Measurements from ENCODE around the gene PLCB1. TPM values are rescaled to one million over a fixed set of nuclear protein-coding genes. Genes with fewer than 3 reads are reported as not detected.

Gene PLCB1
- total and polyA plus RNA-seq, 2 of the 4 experiments (the other 2 are of a cell fraction): 5.6 to 16.1 TPM

DNA sequence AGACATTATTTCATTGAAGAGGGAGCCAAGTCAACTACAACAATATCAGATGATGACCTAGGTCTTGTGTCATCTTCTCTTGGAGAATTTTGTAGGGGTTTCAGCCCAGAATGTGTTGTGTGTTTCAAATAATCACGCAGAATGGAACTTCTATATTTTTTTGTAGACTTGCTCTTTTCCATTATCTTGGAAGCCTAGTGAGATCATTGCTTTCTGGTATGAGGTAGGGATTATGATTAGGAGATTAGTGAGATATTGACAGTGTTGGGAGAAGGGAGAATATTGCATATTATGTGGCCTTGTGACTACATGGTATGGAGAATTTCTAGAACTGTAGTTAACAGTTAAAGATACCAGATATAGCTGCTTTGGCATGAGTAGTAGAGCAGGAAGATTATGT lies 513.3 kb downstream of the PLCB1 start:
- no peak overlapping the region for H2AK5ac ChIP-seq (ENCODE audit: low read depth, low read length)
- no peaks in the 10 kb centered on the region; a peak in 1 of 4 replicates for H3K79me1 ChIP-seq (ENCODE audit: low read depth in 1 of 2, low read length in 2 of 2)
- ATAC-seq (ENCODE audit: low read depth) (no peak), DNase-seq (no peak)
- no peaks in the 10 kb centered on the region for H3K27me3 ChIP-seq (ENCODE audit: control insufficient read depth, insufficient read depth, low read length)
- TF ChIP-seq, protein P1, sequence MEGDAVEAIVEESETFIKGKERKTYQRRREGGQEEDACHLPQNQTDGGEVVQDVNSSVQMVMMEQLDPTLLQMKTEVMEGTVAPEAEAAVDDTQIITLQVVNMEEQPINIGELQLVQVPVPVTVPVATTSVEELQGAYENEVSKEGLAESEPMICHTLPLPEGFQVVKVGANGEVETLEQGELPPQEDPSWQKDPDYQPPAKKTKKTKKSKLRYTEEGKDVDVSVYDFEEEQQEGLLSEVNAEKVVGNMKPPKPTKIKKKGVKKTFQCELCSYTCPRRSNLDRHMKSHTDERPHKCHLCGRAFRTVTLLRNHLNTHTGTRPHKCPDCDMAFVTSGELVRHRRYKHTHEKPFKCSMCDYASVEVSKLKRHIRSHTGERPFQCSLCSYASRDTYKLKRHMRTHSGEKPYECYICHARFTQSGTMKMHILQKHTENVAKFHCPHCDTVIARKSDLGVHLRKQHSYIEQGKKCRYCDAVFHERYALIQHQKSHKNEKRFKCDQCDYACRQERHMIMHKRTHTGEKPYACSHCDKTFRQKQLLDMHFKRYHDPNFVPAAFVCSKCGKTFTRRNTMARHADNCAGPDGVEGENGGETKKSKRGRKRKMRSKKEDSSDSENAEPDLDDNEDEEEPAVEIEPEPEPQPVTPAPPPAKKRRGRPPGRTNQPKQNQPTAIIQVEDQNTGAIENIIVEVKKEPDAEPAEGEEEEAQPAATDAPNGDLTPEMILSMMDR (conservative IDR thresholded peaks at IDR 0.05; ENCODE audit: low read depth, low read length): no peak
- TF ChIP-seq MXI1 (IDR thresholded peaks at IDR 0.05; ENCODE audit: borderline replicate concordance, low read depth, low read length) (no peak), CHD1 (IDR thresholded peaks at IDR 0.05; ENCODE audit: low read depth, low read length) (no peak), CEBPB (IDR thresholded peaks at IDR 0.05; ENCODE audit: low read depth, low read length) (no peak), BHLHE40 (IDR thresholded peaks at IDR 0.05; ENCODE audit: low read depth, low read length) (no peak), RAD21 (IDR thresholded peaks at IDR 0.05; ENCODE audit: low read length) (no peak), FOS (IDR thresholded peaks at IDR 0.05; ENCODE audit: low read depth, low read length) (no peak), MAFK (IDR thresholded peaks at IDR 0.05; ENCODE audit: low read depth, low read length) (no peak), MAZ (IDR thresholded peaks at IDR 0.05; ENCODE audit: borderline replicate concordance, low read depth, low read length) (no peak), POLR2A (IDR thresholded peaks at IDR 0.05; ENCODE audit: low read depth, low read length) (no peak), RCOR1 (IDR thresholded peaks at IDR 0.05; ENCODE audit: insufficient replicate concordance, low read length) (no peak), SMC3 (IDR thresholded peaks at IDR 0.05; ENCODE audit: low read depth, low read length) (no peak), NFE2L2 (IDR thresholded peaks at IDR 0.05; ENCODE audit: low read depth, low read length) (no peak), RFX5 (IDR thresholded peaks at IDR 0.05; ENCODE audit: low read depth, low read length) (no peak)
- TF ChIP-seq, protein P2, sequence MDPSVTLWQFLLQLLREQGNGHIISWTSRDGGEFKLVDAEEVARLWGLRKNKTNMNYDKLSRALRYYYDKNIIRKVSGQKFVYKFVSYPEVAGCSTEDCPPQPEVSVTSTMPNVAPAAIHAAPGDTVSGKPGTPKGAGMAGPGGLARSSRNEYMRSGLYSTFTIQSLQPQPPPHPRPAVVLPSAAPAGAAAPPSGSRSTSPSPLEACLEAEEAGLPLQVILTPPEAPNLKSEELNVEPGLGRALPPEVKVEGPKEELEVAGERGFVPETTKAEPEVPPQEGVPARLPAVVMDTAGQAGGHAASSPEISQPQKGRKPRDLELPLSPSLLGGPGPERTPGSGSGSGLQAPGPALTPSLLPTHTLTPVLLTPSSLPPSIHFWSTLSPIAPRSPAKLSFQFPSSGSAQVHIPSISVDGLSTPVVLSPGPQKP (IDR thresholded peaks at IDR 0.05; ENCODE audit: borderline replicate concordance, low read depth, low read length): no peak
- TF ChIP-seq, protein P3, sequence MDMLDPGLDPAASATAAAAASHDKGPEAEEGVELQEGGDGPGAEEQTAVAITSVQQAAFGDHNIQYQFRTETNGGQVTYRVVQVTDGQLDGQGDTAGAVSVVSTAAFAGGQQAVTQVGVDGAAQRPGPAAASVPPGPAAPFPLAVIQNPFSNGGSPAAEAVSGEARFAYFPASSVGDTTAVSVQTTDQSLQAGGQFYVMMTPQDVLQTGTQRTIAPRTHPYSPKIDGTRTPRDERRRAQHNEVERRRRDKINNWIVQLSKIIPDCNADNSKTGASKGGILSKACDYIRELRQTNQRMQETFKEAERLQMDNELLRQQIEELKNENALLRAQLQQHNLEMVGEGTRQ (IDR thresholded peaks at IDR 0.05; ENCODE audit: low read depth, low read length): no peak
- CTCF ChIA-PET: no interaction called here
- no peaks in the 10 kb centered on the region for H3K9me1 ChIP-seq (ENCODE audit: insufficient read depth, low read length)
- H3K4ac ChIP-seq (ENCODE audit: low read depth, low read length): no peak overlapping the region
- no peak overlapping the region for H3K23ac ChIP-seq (ENCODE audit: low read depth, low read length)
- H4K91ac ChIP-seq (ENCODE audit: insufficient read depth, low read depth, low read length): no peak overlapping the region
- no peaks in the 10 kb centered on the region for H3K36me3 ChIP-seq (ENCODE audit: control insufficient read depth, insufficient read depth, low read length)
- no peak overlapping the region for H3K4me2 ChIP-seq (ENCODE audit: low read depth, low read length)
- no peak overlapping the region for H3K56ac ChIP-seq (ENCODE audit: extremely low read depth, insufficient read depth, low read length)
- POLR2A ChIA-PET (ENCODE audit: unreplicated experiment): no interaction called here
- H3K9me3 ChIP-seq (ENCODE audit: control insufficient read depth, insufficient read depth, low read length): no peaks in the 10 kb centered on the region
- BruUV-seq (replicated peaks): no TSS peak
- no peak overlapping the region for H3K27ac ChIP-seq (ENCODE audit: insufficient read depth, low read length)
- H2AFZ ChIP-seq (replicated peaks; ENCODE audit: low read length, poor library complexity): no peak overlapping the region
- no peak overlapping the region; the same call in 1 of the 2 replicates for H4K5ac ChIP-seq (ENCODE audit: low read depth, low read length)
- H4K20me1 ChIP-seq (ENCODE audit: insufficient read depth, low read length): no peaks in the 10 kb centered on the region
- H3K18ac ChIP-seq (ENCODE audit: low read depth, low read length): peak overlapping the region; percentile 16; the same call in 1 of the 2 replicates
- H3K4me1 ChIP-seq (ENCODE audit: control insufficient read depth, insufficient read depth, low read length): peaks cover 2% of the 10 kb centered on the region; the same call in 1 of the 2 replicates
- dilution Hi-C loops (cut with HindIII; ENCODE audit: low sequenced_read_pairs, unreplicated experiment) (no loop called here), in situ Hi-C loops (cut with MboI; ENCODE audit: low sequenced_read_pairs) (no loop called here), intact Hi-C loops (cut with micrococcal nuclease) (no loop called here)
- no peak overlapping the region for H3K4me3 ChIP-seq (ENCODE audit: insufficient read depth, low read depth, low read length)
- peak overlapping the region; percentile 54 for H2BK20ac ChIP-seq (ENCODE audit: low read depth, low read length)
- no peak overlapping the region for H3K9ac ChIP-seq (ENCODE audit: low read depth, low read length)
- H3K14ac ChIP-seq (replicated peaks; ENCODE audit: low read depth, low read length): no peak overlapping the region; the same call in 1 of the 2 replicates
- no peak overlapping the region for H2BK15ac ChIP-seq (ENCODE audit: low read depth, low read length)
- WGBS, 2 experiments (ENCODE audit: extremely low coverage in 2 of 2, insufficient read length in 1 of 2): 100% methylated on average over 1 of the region's 1 CpG; no CpG with 5 or more reads in 1 of the 2 experiments
- H4K8ac ChIP-seq (ENCODE audit: low read depth in 2 of 2, low read length in 2 of 2): no peak overlapping the region; a peak in 1 of 4 replicates
- H2AK9ac ChIP-seq (replicated peaks; ENCODE audit: low read depth, low read length, poor library complexity): no peak overlapping the region
- peak overlapping the region; percentile 81 for H2BK5ac ChIP-seq (ENCODE audit: low read depth, low read length, poor library complexity, severe bottlenecking)
- H2BK120ac ChIP-seq (ENCODE audit: low read depth, low read length): peak overlapping the region; percentile 46; the same call in 1 of the 2 replicates
